GM23338 (cell line): ENCODE results near the gene SSBP2. TPM values are rescaled to one million over a fixed set of nuclear protein-coding genes. Genes with fewer than 3 reads are reported as not detected.
A peak's percentile ranks its signal among the peaks of the same experiment; 100 is the strongest.

Experiments used
- ATAC-seq: fragments of 200-7000 bp; cut with Tn5 transposase; 3 replicates; pipeline ENCODE4 v1.9.1; 2020
- DNase-seq: peaks from one replicate; pipeline ENCODE4 v3.0.0-alpha.2; 2015; ENCODE audit warnings: low spot score
- H2AFZ ChIP-seq: fragments of 200-600 bp; sonication (generic); 2 replicates; pipeline ENCODE4 v1.8.0; 2016; ENCODE audit warnings: antibody characterized with exemption, mild to moderate bottlenecking, moderate library complexity
- H3F3A ChIP-seq: fragments of 200-600 bp; sonication (generic); replicated peaks from 2 replicates; pipeline ENCODE4 v1.8.0; 2017; ENCODE audit warnings: antibody characterized with exemption, mixed run types, low read depth
- H3K27ac ChIP-seq: fragments of 200-600 bp; sonication (generic); 2 replicates; pipeline ENCODE4 v1.6.1; 2016; ENCODE audit warnings: low read depth
- H3K27me3 ChIP-seq: fragments of 200-600 bp; sonication (generic); 2 replicates; pipeline ENCODE4 v1.8.0; 2016; ENCODE audit warnings: mild to moderate bottlenecking, mixed run types, moderate library complexity; ENCODE audit not compliant: insufficient read depth
- H3K36me3 ChIP-seq: fragments of 200-600 bp; sonication (generic); 2 replicates; pipeline ENCODE4 v1.8.0; 2016; ENCODE audit warnings: mild to moderate bottlenecking; ENCODE audit not compliant: insufficient read depth
- H3K4me1 ChIP-seq: fragments of 200-600 bp; sonication (generic); 2 replicates; pipeline ENCODE4 v1.8.0; 2016; ENCODE audit warnings: mild to moderate bottlenecking, moderate library complexity; ENCODE audit not compliant: insufficient read depth
- H3K4me2 ChIP-seq: fragments of 200-600 bp; sonication (generic); 2 replicates; pipeline ENCODE4 v1.7.1; 2017; ENCODE audit warnings: mixed run types
- H3K4me3 ChIP-seq: fragments of 200-600 bp; sonication (generic); 2 replicates; pipeline ENCODE4 v1.6.1; 2016; ENCODE audit warnings: mixed run types
- H3K79me2 ChIP-seq: fragments of 200-600 bp; sonication (generic); replicated peaks from 2 replicates; pipeline ENCODE4 v1.8.0; 2017; ENCODE audit warnings: mild to moderate bottlenecking; ENCODE audit not compliant: insufficient read depth
- H3K9me2 ChIP-seq: fragments of 200-600 bp; sonication (generic); 2 replicates; pipeline ENCODE4 v1.8.0; 2017; ENCODE audit not compliant: insufficient read depth
- H4K20me1 ChIP-seq: fragments of 200-600 bp; sonication (generic); replicated peaks from 2 replicates; pipeline ENCODE4 v1.8.0; 2017; ENCODE audit warnings: mild to moderate bottlenecking; ENCODE audit not compliant: insufficient read depth
- H3K27ac Mint-ChIP-seq: 2 replicates; pipeline ENCODE4 v1.8.0; 2020; ENCODE audit warnings: inconsistent platforms, mild to moderate bottlenecking, moderate library complexity, mixed read lengths
- H3K27me3 Mint-ChIP-seq: 3 replicates; pipeline ENCODE4 v1.8.0; 2022; ENCODE audit warnings: low read depth, mild to moderate bottlenecking, moderate library complexity, mixed read lengths, inconsistent platforms; ENCODE audit not compliant: insufficient read depth, poor library complexity
- H3K36me3 Mint-ChIP-seq: 3 replicates; pipeline ENCODE4 v1.8.0; 2021; ENCODE audit warnings: low read depth, mild to moderate bottlenecking, inconsistent platforms, moderate library complexity, mixed read lengths
- H3K4me1 Mint-ChIP-seq: 3 replicates; pipeline ENCODE4 v1.8.0; 2020; ENCODE audit warnings: mild to moderate bottlenecking, inconsistent platforms, mixed read lengths
- H3K4me3 Mint-ChIP-seq: 3 replicates; pipeline ENCODE4 v1.8.0; 2021; ENCODE audit warnings: moderate library complexity, mild to moderate bottlenecking, inconsistent platforms, mixed read lengths
- H3K9me3 Mint-ChIP-seq: 3 replicates; pipeline ENCODE4 v1.8.0; 2020; ENCODE audit warnings: moderate library complexity, mild to moderate bottlenecking, inconsistent platforms, mixed read lengths
- EZH2phosphoT487 ChIP-seq: fragments of 200-600 bp; sonication (generic); IDR thresholded peaks from one replicate; pipeline ENCODE4 v1.8.1; 2018; ENCODE audit warnings: antibody characterized with exemption; ENCODE audit not compliant: unreplicated experiment
- JUNB ChIP-seq: IDR thresholded peaks from one replicate; pipeline ENCODE4 v1.6.1; 2016; ENCODE audit warnings: antibody characterized with exemption; ENCODE audit not compliant: unreplicated experiment
- NANOG ChIP-seq: IDR thresholded peaks from 2 replicates; pipeline ENCODE4 v1.6.1; 2016; ENCODE audit warnings: antibody characterized with exemption, borderline replicate concordance
- POLR2AphosphoS5 ChIP-seq: IDR thresholded peaks from 2 replicates; pipeline ENCODE4 v1.6.1; 2016; ENCODE audit warnings: antibody characterized with exemption, low read depth
- STAT1 ChIP-seq: IDR thresholded peaks from one replicate; pipeline ENCODE4 v1.6.1; 2016; ENCODE audit warnings: antibody characterized with exemption; ENCODE audit not compliant: unreplicated experiment
- ZNF331 ChIP-seq: fragments of 250-450 bp; sonication (Bioruptor Pico); IDR thresholded peaks from 2 replicates; pipeline ENCODE4 v1.5.0; 2020; ENCODE audit warnings: low read depth, mild to moderate bottlenecking, moderate library complexity
- polyA plus RNA-seq: library from polyadenylated mRNA; unstranded; fragments of >200 nt; fragmentation: Nextera tagmentation; extraction: Ambion mirVana; gene quantifications from 2 replicates; pipeline ENCODE4 v1.2.1, GENCODE V29; 2016
- total RNA-seq: library from RNA; depleted of rRNA; stranded (reverse); fragments of >200 nt; shearing (Covaris generic); gene quantifications from 2 replicates; pipeline ENCODE4 v1.2.3, GENCODE V29; 2014
- TF ChIP-seq, protein P1 (sequence below): fragments of 250-450 bp; sonication (Bioruptor Pico); IDR thresholded peaks from 2 replicates; pipeline ENCODE4 v1.5.0; 2020; ENCODE audit warnings: mild to moderate bottlenecking, moderate library complexity
- TF ChIP-seq, protein P2 (sequence below), 2 experiments: fragments of 200-600 bp in 1 of 2; sonication (generic) in 1 of 2; conservative IDR thresholded peaks; 2 replicates each; pipeline versions ENCODE4 v1.5.1 to v1.6.1; 2016 to 2017; ENCODE audit warnings: antibody characterized with exemption in 2 of 2, low read depth in 2 of 2, mild to moderate bottlenecking in 2 of 2, moderate library complexity in 1 of 2
- TF ChIP-seq, protein P3 (sequence below): IDR thresholded peaks from 2 replicates; pipeline ENCODE4 v1.6.1; 2016; ENCODE audit warnings: antibody characterized with exemption

The SSBP2 gene
- total and polyA plus RNA-seq, 2 experiments from 2014 or later = 21.5 to 24.7 TPM

DNA sequence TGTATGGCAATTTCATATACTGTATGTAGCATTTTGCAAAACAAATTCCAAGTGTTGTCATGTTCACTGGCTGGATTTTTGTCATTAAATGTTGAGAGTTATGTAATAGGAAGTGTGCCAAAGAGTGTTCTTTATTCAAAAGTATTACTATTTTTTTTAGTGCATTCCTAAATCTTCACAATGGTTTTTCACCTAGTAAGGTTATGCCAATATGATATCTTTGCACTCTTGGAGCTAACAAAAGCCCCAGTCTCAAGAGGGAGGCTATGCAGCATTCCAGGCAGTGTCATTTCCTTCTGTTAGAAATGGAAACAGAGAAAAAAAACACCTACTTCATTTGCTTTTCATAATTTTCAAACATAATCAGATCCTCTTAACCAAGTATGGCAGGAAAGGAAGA lies 5.1 kb upstream of the SSBP2 start:
- peak overlapping the region; percentile 77 for H3K27ac ChIP-seq

More for the DNA sequence above, 5.1 kb upstream of the SSBP2 start:
- Histone ChIP-seq H3K9me2 (no peaks in the 10 kb centered on the region), H3K79me2 (no peaks in the 10 kb centered on the region), H3K27me3 (peaks cover 16% of the 10 kb centered on the region), H3K4me3 (no peak overlapping the region), H2AFZ (no peak overlapping the region), H4K20me1 (no peaks in the 10 kb centered on the region), H3K4me1 (peaks cover 59% of the 10 kb centered on the region), H3F3A (no peaks in the 10 kb centered on the region), H3K36me3 (no peaks in the 10 kb centered on the region), H3K4me2 (peak overlapping the region; percentile 4; the same call in 1 of the 2 replicates)
- Mint-ChIP-seq H3K4me3 (no peak overlapping the region), H3K36me3 (no peaks in the 10 kb centered on the region), H3K27me3 (peaks cover 5% of the 10 kb centered on the region), H3K9me3 (no peaks in the 10 kb centered on the region; the same call in 2 of the 3 replicates), H3K27ac (peak overlapping the region; percentile 9; the same call in 1 of the 2 replicates), H3K4me1 (peaks cover 59% of the 10 kb centered on the region)
- DNase-seq (no peak), ATAC-seq (no peak)
- TF ChIP-seq EZH2phosphoT487 = no peak
- TF ChIP-seq NANOG = no peak
- no peak for TF ChIP-seq STAT1
- TF ChIP-seq, protein P1, sequence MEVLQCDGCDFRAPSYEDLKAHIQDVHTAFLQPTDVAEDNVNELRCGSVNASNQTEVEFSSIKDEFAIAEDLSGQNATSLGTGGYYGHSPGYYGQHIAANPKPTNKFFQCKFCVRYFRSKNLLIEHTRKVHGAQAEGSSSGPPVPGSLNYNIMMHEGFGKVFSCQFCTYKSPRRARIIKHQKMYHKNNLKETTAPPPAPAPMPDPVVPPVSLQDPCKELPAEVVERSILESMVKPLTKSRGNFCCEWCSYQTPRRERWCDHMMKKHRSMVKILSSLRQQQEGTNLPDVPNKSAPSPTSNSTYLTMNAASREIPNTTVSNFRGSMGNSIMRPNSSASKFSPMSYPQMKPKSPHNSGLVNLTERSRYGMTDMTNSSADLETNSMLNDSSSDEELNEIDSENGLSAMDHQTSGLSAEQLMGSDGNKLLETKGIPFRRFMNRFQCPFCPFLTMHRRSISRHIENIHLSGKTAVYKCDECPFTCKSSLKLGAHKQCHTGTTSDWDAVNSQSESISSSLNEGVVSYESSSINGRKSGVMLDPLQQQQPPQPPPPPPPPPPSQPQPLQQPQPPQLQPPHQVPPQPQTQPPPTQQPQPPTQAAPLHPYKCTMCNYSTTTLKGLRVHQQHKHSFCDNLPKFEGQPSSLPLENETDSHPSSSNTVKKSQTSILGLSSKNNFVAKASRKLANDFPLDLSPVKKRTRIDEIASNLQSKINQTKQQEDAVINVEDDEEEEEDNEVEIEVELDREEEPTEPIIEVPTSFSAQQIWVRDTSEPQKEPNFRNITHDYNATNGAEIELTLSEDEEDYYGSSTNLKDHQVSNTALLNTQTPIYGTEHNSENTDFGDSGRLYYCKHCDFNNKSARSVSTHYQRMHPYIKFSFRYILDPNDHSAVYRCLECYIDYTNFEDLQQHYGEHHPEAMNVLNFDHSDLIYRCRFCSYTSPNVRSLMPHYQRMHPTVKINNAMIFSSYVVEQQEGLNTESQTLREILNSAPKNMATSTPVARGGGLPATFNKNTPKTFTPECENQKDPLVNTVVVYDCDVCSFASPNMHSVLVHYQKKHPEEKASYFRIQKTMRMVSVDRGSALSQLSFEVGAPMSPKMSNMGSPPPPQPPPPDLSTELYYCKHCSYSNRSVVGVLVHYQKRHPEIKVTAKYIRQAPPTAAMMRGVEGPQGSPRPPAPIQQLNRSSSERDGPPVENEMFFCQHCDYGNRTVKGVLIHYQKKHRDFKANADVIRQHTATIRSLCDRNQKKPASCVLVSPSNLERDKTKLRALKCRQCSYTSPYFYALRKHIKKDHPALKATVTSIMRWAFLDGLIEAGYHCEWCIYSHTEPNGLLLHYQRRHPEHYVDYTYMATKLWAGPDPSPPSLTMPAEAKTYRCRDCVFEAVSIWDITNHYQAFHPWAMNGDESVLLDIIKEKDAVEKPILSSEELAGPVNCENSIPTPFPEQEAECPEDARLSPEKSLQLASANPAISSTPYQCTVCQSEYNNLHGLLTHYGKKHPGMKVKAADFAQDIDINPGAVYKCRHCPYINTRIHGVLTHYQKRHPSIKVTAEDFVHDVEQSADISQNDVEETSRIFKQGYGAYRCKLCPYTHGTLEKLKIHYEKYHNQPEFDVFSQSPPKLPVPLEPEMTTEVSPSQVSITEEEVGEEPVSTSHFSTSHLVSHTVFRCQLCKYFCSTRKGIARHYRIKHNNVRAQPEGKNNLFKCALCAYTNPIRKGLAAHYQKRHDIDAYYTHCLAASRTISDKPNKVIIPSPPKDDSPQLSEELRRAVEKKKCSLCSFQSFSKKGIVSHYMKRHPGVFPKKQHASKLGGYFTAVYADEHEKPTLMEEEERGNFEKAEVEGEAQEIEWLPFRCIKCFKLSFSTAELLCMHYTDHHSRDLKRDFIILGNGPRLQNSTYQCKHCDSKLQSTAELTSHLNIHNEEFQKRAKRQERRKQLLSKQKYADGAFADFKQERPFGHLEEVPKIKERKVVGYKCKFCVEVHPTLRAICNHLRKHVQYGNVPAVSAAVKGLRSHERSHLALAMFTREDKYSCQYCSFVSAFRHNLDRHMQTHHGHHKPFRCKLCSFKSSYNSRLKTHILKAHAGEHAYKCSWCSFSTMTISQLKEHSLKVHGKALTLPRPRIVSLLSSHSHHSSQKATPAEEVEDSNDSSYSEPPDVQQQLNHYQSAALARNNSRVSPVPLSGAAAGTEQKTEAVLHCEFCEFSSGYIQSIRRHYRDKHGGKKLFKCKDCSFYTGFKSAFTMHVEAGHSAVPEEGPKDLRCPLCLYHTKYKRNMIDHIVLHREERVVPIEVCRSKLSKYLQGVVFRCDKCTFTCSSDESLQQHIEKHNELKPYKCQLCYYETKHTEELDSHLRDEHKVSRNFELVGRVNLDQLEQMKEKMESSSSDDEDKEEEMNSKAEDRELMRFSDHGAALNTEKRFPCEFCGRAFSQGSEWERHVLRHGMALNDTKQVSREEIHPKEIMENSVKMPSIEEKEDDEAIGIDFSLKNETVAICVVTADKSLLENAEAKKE (CRISPR knock-in tag) = no peak
- TF ChIP-seq POLR2AphosphoS5 = no peak
- TF ChIP-seq ZNF331 = no peak
- TF ChIP-seq, protein P2, sequence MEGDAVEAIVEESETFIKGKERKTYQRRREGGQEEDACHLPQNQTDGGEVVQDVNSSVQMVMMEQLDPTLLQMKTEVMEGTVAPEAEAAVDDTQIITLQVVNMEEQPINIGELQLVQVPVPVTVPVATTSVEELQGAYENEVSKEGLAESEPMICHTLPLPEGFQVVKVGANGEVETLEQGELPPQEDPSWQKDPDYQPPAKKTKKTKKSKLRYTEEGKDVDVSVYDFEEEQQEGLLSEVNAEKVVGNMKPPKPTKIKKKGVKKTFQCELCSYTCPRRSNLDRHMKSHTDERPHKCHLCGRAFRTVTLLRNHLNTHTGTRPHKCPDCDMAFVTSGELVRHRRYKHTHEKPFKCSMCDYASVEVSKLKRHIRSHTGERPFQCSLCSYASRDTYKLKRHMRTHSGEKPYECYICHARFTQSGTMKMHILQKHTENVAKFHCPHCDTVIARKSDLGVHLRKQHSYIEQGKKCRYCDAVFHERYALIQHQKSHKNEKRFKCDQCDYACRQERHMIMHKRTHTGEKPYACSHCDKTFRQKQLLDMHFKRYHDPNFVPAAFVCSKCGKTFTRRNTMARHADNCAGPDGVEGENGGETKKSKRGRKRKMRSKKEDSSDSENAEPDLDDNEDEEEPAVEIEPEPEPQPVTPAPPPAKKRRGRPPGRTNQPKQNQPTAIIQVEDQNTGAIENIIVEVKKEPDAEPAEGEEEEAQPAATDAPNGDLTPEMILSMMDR (conservative IDR thresholded peaks at IDR 0.05; ENCODE audit: low read depth in 2 of 2) = no peak
- no peak for TF ChIP-seq JUNB
- TF ChIP-seq, protein P3, sequence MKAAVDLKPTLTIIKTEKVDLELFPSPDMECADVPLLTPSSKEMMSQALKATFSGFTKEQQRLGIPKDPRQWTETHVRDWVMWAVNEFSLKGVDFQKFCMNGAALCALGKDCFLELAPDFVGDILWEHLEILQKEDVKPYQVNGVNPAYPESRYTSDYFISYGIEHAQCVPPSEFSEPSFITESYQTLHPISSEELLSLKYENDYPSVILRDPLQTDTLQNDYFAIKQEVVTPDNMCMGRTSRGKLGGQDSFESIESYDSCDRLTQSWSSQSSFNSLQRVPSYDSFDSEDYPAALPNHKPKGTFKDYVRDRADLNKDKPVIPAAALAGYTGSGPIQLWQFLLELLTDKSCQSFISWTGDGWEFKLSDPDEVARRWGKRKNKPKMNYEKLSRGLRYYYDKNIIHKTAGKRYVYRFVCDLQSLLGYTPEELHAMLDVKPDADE = no peak
